Measurements from ENCODE around the gene LPXN.

LPXN gene

GRCh38 chr11:58525037-58525614 lies 50.5 kb downstream of the LPXN start:
- in situ Hi-C loops (cut with HindIII; ENCODE audit: low sequenced_read_pairs) = no loop called here

DNA sequence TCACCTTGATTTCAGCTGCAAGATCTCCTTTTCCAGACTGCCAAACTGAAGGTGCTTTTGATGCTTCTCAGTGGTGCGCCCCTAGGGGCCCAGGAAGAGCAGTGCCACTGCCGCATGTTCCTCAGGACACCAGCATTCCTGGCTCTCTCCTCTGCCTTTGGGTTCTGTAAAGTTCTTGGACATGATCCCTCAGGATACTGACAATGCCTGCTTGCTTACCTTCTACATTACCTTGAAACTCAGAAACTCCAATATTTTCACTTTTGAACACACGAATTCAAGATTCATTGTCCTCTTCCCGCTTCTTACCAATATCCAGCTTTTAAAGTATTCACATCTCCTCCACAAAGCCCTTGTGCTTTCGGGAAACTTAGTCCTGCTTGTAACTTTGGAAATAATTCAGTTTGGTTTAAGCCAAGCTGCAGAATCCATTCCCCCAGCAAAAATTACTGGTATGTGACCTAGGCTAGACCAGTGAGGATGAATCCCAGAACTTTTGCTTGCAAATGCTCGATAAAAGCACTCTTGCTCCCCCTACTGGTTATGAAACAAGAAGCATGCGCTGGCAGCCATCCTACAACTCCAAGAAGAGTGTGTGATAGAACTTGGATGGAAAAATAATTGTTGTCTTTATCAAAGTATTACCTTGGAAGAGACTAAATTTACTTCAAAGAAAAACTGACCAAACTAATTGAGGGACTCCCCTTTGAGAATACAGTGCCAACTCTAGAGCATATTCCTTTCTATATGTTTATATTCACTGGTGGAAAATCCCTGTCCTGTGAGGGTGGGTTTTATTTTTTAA lies 51.2 kb downstream of the LPXN start:
- in situ Hi-C loops (cut with HindIII; ENCODE audit: low sequenced_read_pairs) = no loop called here

GRCh38 chr11:58513747-58514367 lies 61.8 kb downstream of the LPXN start:
- in situ Hi-C loops (cut with HindIII; ENCODE audit: low sequenced_read_pairs) = no loop called here

GRCh38 chr11:58511636-58512035 lies 64.0 kb downstream of the LPXN start:
- in situ Hi-C loops (cut with HindIII; ENCODE audit: low sequenced_read_pairs) = no loop called here

DNA sequence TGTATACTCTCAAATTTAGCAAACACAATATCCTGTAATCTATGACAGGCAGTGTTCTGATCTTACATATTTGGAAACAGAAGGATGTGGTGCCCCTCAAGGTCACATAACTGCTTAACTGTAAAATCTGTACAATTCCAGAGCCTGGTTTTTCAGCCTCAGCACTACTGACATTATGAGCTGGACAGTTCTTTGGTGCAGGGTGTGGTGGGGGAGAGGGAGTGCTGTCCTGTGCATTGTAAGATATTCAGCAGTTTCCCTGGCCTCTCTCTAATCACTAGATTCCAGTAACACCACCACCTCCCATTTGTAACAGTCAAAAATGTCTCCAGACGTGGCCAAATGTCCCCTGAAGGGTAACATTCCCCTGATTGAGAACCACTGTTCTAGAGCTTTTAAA lies 65.9 kb downstream of the LPXN start:
- in situ Hi-C loops (cut with HindIII; ENCODE audit: low sequenced_read_pairs) = no loop called here

- in situ Hi-C loops (cut with HindIII; ENCODE audit: low sequenced_read_pairs) = no loop called here
These were observed 66.8 kb downstream of the LPXN start for GRCh38 chr11:58508814-58509213.

- in situ Hi-C loops (cut with HindIII; ENCODE audit: low sequenced_read_pairs) = no loop called here
These were observed 67.7 kb downstream of the LPXN start, which contains the start of gene OR5B21 for GRCh38 chr11:58508005-58508404. Gene OR5B21, minus strand, starts transcription at chr11:58508105. Its CDS starts 0 bp downstream, at chr11:58508105.

DNA sequence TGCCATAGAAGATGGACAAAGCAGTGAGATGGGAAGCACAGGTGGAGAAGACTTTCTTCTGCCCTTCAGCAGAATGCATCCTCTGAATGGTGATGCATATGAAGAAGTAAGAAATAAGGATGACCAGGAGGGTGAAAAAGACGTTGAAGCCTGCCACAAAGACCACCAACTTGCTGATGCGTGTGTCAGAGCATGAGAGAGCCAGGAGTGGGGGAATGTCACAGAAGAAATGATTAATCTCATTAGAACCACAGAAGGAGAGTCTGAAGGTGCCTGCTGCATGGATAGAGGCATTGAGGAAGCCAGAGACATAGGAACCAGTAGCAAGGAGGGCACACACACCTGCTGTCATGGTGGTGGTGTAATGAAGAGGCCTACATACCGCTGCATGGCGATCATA lies 68.3 kb downstream of the LPXN start:
- in situ Hi-C loops (cut with HindIII; ENCODE audit: low sequenced_read_pairs) = no loop called here

- in situ Hi-C loops (cut with HindIII; ENCODE audit: low sequenced_read_pairs) = no loop called here
These were observed 68.7 kb downstream of the LPXN start for GRCh38 chr11:58506935-58507334.

DNA sequence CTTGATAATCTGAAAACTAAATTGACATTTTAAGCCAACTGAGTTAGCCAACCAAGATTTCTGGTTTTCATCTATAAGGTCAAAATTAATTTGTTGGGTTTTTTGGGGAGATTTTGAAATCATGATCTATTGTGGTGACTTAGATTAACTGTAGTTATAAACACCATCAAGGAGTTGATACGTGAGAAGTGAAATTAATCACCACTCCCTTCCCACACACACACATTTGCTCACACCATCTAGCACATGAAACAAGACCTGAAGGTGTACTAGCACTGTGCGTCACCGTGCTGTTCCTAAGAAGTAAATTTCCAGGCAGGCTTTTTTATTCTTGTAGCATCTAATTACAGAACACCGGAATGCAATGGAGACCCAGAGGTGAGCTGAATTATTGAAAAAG lies 69.8 kb downstream of the LPXN start:
- in situ Hi-C loops (cut with HindIII; ENCODE audit: low sequenced_read_pairs) = no loop called here

DNA sequence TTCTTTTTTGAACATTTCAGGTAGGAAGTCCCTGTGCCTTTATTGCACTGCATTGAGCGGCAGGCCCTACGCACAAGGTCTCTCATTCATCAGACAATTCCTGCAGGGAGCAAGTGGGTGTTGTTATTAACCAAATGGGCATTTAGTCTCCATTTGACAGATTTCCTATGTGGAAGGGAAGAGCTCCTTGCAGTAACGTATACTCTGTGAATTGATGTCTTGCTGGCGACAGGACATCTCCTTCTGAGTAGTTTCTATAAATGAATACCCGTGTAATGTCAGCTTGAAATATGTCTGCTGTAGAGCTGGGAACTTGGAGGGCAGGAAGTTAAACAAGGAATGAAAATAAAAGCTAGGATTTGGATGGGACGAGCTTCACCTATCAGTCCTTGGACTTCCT lies 71.4 kb downstream of the LPXN start:
- in situ Hi-C loops (cut with HindIII; ENCODE audit: low sequenced_read_pairs) = no loop called here

GRCh38 chr11:58503361-58503856 lies 72.2 kb downstream of the LPXN start:
- in situ Hi-C loops (cut with HindIII; ENCODE audit: low sequenced_read_pairs) = no loop called here

DNA sequence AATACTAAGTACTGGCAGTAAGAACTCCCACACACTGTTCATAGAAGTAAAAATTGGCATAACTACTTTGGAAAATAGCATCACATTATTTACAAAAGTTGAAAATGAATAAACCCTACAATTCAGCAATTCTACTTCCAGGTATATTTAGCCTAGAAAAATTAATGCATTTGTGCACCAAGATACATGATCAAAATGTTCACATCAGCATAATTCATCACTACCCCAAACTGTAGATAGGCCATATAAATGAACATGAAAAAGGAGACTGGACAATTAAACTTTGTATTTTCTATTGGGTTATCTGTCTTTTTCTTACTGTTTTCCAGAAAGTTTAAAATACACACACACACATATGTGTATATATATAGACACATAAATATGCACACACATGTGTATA lies 73.7 kb downstream of the LPXN start:
- in situ Hi-C loops (cut with HindIII; ENCODE audit: low sequenced_read_pairs) = no loop called here

DNA sequence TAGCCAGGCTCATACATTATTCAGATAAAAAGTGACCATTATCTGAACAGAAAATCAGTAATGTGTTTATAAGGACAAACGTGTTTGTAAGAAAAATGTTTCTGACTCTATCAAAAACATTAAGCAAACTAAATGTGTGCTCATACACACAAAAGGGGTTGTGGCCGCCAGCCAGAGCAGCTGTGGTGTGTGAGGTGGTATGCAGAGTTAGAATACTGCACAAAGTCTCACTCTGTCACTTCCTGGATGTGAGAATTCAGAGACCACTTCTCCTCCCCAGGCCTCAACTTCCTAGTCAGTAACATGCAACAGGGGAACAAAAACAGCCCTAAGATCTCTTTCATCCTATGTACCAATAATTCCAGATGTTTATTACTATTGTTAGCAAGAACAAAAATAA lies 77.2 kb downstream of the LPXN start:
- in situ Hi-C loops (cut with HindIII; ENCODE audit: low sequenced_read_pairs) = no loop called here

- in situ Hi-C loops (cut with HindIII; ENCODE audit: low sequenced_read_pairs) = no loop called here
These were observed 77.7 kb downstream of the LPXN start for GRCh38 chr11:58497951-58498350.

DNA sequence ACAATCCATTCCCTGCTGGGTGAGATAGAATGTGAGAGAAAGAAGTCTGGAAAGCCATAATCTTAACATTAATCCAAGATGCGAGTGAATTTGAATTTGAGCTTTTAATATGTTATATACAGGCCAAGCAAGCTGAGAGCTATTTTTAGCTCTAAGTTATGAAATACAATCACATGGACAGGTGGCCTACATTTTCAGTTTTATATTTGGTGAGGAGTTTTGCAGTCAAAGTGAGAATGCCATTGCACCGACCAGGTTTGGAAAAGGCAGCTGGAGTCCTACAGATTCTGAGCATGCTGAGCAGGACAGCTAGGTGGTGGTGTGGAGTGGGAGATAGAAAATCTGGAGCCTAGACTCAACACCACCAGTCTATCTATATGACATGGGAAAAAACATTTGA lies 79.8 kb downstream of the LPXN start:
- in situ Hi-C loops (cut with HindIII; ENCODE audit: low sequenced_read_pairs) = no loop called here

- in situ Hi-C loops (cut with HindIII; ENCODE audit: low sequenced_read_pairs) = no loop called here
These were observed 81.6 kb downstream of the LPXN start for GRCh38 chr11:58494101-58494500.

GRCh38 chr11:58493676-58494075 lies 82.0 kb downstream of the LPXN start:
- in situ Hi-C loops (cut with HindIII; ENCODE audit: low sequenced_read_pairs) = no loop called here

GRCh38 chr11:58490827-58491226 lies 84.8 kb downstream of the LPXN start:
- in situ Hi-C loops (cut with HindIII; ENCODE audit: low sequenced_read_pairs) = no loop called here

- in situ Hi-C loops (cut with HindIII; ENCODE audit: low sequenced_read_pairs) = no loop called here
These were observed 88.5 kb downstream of the LPXN start for GRCh38 chr11:58487170-58487569.

GRCh38 chr11:58485961-58486360 lies 89.7 kb downstream of the LPXN start:
- in situ Hi-C loops (cut with HindIII; ENCODE audit: low sequenced_read_pairs) = no loop called here

Measured in DLD1 (cell line).